Measurements from ENCODE around the gene TPP1. TPM values are rescaled to one million over a fixed set of nuclear protein-coding genes. Genes with fewer than 3 reads are reported as not detected.
A peak's percentile ranks its signal among the peaks of the same experiment; 100 is the strongest.

Gene TPP1
- polyA plus RNA-seq, 3 donors from 2014 or later: 110 to 225 (median 167) TPM

DNA sequence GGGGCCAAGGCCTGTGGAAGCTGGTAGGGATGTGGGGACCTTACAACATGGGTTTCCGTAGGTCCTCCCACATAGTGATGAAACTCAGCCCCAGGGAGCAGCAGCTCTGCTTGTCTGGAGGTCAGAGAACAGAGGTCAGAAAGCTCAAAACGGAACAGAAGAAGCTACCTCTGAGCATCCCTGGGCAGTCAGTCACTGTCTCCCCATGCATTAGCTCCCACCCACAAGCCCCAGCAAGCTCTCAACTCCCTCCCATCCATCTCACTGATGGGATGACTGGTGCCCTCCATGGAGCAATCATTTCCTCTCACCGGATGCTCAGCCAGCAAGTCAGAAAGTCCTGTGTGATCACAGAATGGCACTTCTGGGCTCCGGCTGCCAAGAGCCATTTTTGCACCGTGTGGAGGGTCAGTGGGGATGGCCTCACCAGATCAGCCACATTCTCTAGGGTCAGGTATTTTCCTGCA lies 1.9 kb downstream of the TPP1 start:
- Mint-ChIP-seq H3K4me1 (peaks cover 6 to 10% of the 10 kb centered on the region in 2 donors), H3K36me3 (peaks cover 0 to 10% (median 8%) of the 10 kb centered on the region in 3 donors), H3K9me3 (no peaks in the 10 kb centered on the region), H3K27me3 (ENCODE audit: low read depth in 3 of 3) (peaks cover 0 to 3% (median 0%) of the 10 kb centered on the region in 3 donors), H3K4me3 (peak overlapping the region in 1 of 5 donors; percentile 54), H3K27ac (peak overlapping the region in 1 of 6 donors; percentile 32)
- DNase-seq: no peak

DNA sequence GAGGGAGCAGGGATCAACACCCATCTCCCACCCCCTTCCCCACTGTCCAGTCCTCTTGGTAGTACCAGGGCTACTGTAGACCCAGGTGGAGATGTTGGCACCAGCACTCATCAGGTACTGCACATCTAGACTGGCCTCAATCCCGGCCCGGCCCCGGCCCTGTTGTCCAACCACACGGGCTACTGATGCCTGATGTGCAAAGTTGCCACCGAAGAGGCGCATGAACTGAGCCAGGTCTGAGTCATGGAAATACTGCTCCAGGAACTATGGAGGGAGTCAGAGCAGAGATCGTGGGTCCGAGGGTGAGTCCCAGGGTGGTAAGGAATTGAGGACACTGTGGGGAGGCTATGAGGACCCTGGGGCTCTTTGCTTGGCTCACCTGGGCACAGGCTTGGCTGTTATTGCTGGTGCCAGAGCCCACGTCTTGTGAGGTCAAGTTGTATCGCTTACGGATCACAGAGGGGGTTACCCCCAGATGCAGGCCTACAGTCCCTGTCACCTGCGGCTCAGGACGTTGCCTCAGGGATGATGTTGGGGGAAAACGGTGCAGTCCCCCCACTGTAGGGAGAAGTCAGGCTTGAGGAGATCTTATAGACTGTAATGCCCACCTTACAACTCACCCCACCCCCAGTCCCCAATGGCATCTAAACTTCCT lies 2.5 kb downstream of the TPP1 start:
- Mint-ChIP-seq H3K36me3 (peaks cover 0 to 10% (median 8%) of the 10 kb centered on the region in 3 donors), H3K27me3 (ENCODE audit: low read depth in 3 of 3) (peaks cover 0 to 3% (median 0%) of the 10 kb centered on the region in 3 donors), H3K4me1 (peaks cover 6 to 10% of the 10 kb centered on the region in 2 donors), H3K9me3 (no peaks in the 10 kb centered on the region), H3K27ac (peak overlapping the region in 4 of 6 donors; percentile 37 to 82 (median 60)), H3K4me3 (peak overlapping the region in 2 of 5 donors; percentile 18 to 38)
- DNase-seq: no peak

DNA sequence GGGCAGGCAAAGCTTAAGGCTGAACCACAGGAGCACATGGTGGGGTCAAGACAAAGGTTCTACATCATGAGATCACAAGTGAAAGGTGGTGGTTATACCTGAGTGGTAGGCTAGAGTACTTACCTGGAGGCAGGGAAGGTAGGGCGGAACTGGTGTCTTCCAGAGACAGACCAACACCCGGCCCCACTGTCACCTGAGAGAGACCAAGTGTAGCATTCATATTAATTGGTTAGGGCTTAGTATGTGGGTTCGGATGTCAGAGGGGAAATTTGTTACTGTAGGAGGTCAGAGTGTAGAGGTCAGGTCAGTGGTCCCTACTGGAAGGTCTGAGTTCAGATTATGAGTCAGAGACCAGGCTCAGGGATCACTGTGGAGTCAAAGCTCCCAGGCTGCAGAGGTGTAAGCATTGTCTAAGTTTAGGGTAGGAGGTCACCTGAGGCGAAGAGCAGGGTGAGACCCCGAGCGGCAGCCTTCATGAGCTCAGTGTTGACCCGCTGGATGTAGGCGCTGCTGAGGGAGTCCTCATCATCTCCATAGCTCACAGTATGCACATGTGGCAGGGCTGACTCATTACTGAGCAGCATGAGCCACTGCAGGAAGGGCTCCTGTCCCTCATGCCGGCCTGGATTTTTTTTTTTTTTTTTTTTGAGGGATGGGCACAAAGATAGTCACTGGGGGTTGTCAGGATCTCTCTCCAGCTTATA lies 3.2 kb downstream of the TPP1 start:
- H3K27me3 Mint-ChIP-seq (ENCODE audit: low read depth in 3 of 3): peaks cover 0 to 10% (median 2%) of the 10 kb centered on the region in 3 donors
- H3K36me3 Mint-ChIP-seq: peaks cover 0 to 10% (median 8%) of the 10 kb centered on the region in 3 donors
- H3K27ac Mint-ChIP-seq: peak overlapping the region in 5 of 6 donors; percentile 60 to 82 (median 62)
- peaks cover 13 to 16% of the 10 kb centered on the region in 2 donors for H3K4me1 Mint-ChIP-seq
- no peak for DNase-seq
- H3K9me3 Mint-ChIP-seq: no peaks in the 10 kb centered on the region
- peak overlapping the region in 3 of 5 donors; percentile 41 to 68 (median 48) for H3K4me3 Mint-ChIP-seq

DNA sequence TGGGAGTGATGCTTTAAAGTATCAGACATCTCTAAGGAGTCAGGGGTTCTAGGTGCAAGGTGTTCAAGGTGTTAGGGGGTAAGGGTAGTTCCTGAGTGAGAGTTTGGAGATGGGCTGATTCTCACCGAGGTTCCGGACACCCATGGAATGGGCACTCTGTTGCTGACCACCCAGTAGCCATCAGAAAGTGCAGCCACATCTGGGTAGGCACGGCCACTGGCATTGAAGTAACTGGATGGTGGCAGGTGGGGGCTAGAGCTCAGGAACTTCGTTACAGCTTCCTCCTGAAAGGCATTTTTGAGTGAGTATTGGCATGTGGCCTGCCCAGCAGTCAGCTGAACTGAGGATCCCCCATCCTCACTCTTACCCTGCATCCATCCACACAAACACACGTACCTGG lies 4.2 kb downstream of the TPP1 start:
- peaks cover 1 to 15% (median 10%) of the 10 kb centered on the region in 3 donors for H3K36me3 Mint-ChIP-seq
- peaks cover 21 to 22% of the 10 kb centered on the region in 2 donors for H3K4me1 Mint-ChIP-seq
- peak overlapping the region in 4 of 6 donors; percentile 25 to 88 (median 56) for H3K27ac Mint-ChIP-seq
- H3K27me3 Mint-ChIP-seq (ENCODE audit: low read depth in 3 of 3): peaks cover 0 to 12% (median 3%) of the 10 kb centered on the region in 3 donors
- no peak for DNase-seq
- H3K9me3 Mint-ChIP-seq: no peaks in the 10 kb centered on the region
- no peak overlapping the region for H3K4me3 Mint-ChIP-seq

DNA sequence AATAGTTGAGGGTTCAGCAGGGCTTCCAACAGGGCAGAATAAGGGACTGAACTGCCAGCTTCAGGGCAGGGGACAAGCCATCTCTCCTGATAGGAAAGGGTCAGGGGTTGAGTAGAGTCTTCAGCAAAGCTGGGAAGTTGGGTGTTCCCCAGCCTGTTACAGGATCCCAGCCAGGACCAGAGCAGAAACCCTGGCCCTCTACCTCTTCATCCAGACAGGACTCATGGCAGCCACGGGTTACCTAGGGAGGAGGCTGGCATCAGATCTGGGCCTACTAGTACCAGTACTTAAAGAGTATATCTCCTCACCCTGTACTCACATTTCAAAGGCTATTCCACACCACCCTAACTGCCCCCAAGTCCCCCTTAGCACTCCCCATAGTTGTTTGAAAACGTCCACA lies 4.8 kb downstream of the TPP1 start:
- Mint-ChIP-seq H3K36me3 (peaks cover 7 to 21% (median 16%) of the 10 kb centered on the region in 3 donors), H3K27ac (peak overlapping the region in 1 of 6 donors; percentile 67), H3K4me1 (peaks cover 25 to 28% of the 10 kb centered on the region in 2 donors), H3K4me3 (no peak overlapping the region), H3K9me3 (no peaks in the 10 kb centered on the region), H3K27me3 (ENCODE audit: low read depth in 3 of 3) (peaks cover 0 to 12% (median 5%) of the 10 kb centered on the region in 3 donors)
- DNase-seq: no peak

DNA sequence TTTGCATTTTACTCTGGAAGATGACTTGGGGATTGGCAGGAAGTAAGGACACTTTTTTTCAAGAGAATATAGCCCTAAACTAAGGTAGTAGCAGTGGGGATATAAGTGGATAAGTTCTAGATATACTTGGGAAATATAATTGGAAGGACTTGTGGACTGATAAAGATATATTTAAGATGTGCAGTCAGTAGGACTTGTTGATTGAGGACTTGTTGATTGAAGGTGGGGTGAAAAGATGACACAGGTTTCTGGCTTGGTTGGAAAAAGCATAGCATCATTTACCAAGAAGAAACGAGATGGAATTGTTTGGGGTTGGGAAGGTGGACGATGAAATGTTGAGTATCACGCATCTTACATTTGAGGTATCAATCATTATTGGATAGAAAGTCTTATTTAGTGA lies 5.7 kb downstream of the TPP1 start:
- Mint-ChIP-seq H3K4me1 (peaks cover 28 to 29% of the 10 kb centered on the region in 2 donors), H3K27ac (no peak overlapping the region), H3K36me3 (peaks cover 8 to 23% (median 17%) of the 10 kb centered on the region in 3 donors), H3K9me3 (no peaks in the 10 kb centered on the region), H3K27me3 (ENCODE audit: low read depth in 3 of 3) (peaks cover 0 to 12% (median 5%) of the 10 kb centered on the region in 3 donors), H3K4me3 (no peak overlapping the region)
- no peak for DNase-seq

DNA sequence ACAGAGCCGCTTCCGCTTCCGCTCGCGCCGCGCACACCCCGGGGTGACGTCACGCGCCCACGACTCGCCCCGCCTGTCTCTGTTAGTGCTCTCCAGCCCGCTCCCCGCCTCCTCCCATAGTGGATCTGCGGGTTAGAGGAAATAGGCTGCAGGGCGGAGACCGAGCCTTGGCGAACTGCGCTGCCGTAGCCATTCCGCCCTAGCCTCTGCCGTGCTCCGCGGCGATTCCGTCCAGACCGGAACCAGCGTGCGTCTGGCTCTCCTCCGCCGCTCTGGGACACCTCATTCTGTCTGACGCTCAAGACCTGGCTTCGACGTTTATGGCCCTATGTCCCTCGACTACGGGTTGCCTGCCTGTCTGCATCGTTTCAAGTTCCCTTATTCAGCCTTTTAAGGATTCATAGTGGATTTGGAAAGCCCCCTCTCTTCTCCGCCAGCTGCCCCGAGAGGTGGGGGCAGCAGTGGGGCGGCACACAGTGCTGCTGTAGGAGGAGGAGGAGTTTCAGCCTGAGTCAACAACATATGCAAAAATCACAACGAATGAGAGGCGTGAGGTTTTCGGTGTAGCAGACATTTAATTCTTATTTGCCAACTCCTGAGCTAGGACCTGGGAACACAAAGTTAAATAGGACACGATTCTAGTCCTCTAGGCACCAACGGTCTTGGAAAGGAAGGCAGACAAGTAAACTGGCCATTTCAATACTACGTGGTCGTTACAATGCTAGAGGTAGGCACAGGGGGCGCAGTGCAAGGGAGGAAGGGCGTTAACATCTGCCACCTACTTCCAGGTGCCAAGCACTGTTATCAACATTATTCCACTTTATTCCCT lies 6.8 kb downstream of the TPP1 start, which contains the start of gene TAF10:
TAF10 (minus strand) TSS at position 4 of the 829 bp plus-strand sequence. CDS start 27 bp downstream, outside the sequence.
- Mint-ChIP-seq H3K36me3 (peaks cover 12 to 30% (median 21%) of the 10 kb centered on the region in 3 donors), H3K4me3 (peak within 1 kb of the TSS; percentile 88 to 96 (median 90)), H3K27me3 (ENCODE audit: low read depth in 3 of 3) (peaks cover 0 to 10% (median 5%) of the 10 kb centered on the region in 3 donors), H3K27ac (peak within 1 kb of the TSS in 2 of 6 donors; percentile 96), H3K9me3 (no peaks in the 10 kb centered on the region), H3K4me1 (peaks cover 28 to 29% of the 10 kb centered on the region in 2 donors)
- DNase-seq: peak; percentile 94 to 96 (median 95)

DNA sequence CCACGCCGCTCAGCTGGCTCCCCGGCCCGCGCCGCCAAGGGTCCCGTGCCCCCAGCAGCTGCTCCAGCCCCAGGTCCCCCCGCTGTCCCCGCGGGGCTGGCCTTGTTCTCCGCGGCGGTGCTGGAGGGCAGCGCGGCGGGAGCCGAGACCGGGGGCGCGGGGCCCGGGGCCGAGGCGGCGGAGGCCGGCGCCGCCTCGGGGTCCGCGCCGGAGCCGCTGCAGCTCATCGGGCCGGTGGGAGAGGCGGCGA lies 7.3 kb downstream of the TPP1 start:
- Mint-ChIP-seq H3K27me3 (ENCODE audit: low read depth in 3 of 3) (peaks cover 0 to 10% (median 5%) of the 10 kb centered on the region in 3 donors), H3K9me3 (no peaks in the 10 kb centered on the region), H3K36me3 (peaks cover 12 to 31% (median 23%) of the 10 kb centered on the region in 3 donors), H3K4me1 (peaks cover 28 to 29% of the 10 kb centered on the region in 2 donors), H3K27ac (peak overlapping the region in 2 of 6 donors; percentile 96), H3K4me3 (peak overlapping the region; percentile 88 to 96 (median 90))
- DNase-seq: no peak

DNA sequence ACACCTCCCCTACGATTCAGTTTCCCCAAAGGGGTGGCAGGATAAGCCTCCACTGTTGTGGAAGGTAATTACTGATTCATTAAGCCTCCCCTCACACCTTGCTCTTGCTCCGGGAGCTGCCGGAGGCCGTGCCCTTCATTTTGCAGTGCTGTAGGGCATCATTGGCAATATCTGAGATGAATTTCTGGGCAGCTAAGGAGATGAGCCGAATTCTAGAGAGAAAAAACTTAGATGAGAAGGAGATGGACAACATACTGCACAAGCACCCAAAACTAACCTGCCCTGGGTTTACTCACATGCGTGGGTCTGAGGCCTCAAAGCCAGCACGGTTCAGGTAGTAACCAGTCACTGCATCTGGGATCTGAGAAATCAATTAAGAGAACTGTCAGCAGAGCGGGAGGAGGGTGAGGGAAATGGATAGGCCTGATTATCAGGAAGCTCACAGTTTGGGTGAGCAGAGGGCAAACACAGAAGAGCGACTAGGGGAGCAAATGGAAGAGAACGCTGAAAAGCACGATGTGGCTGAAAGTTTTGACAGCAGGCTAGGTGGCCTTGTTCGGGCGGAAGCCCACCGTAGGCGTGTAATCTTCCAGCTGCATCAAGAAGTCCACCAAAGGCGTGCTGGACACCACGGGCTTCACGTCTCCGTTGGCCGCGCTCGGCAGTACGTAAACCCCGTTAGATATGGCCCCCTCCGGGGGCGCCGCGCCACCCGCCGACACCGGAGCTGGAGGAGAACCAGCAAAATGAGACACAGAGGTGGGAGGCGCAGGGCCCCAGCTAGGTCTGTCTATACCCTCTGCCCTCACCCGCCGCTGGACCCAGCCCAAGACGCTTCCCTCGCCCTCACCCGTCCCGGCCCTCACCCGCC lies 7.9 kb downstream of the TPP1 start:
- Mint-ChIP-seq H3K27ac (peak overlapping the region in 2 of 6 donors; percentile 96), H3K27me3 (ENCODE audit: low read depth in 3 of 3) (peaks cover 0 to 10% (median 5%) of the 10 kb centered on the region in 3 donors), H3K9me3 (no peaks in the 10 kb centered on the region), H3K36me3 (peaks cover 12 to 31% (median 23%) of the 10 kb centered on the region in 3 donors), H3K4me3 (peak overlapping the region; percentile 88 to 96 (median 90)), H3K4me1 (peaks cover 25 to 28% of the 10 kb centered on the region in 2 donors)
- DNase-seq: peak in 1 of 3 donors; percentile 15

DNA sequence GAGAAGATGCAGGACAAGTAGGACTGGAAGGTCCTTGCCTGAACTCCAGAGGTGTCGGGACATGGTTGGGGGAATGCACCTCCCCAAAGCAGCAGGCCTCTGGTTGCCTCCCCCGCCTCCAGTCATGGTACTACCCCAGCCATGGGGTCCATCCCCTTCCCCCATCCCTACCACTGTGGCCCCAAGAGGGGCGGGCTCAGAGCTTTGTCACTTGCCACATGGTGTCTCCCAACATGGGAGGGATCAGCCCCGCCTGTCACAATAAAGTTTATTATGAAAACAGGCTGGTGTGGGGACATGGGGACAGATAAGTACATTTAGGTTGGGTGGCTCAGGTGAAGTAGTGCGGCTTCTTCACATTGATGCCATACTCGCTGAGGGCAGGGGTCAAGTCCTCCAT lies 8.6 kb downstream of the TPP1 start:
- Mint-ChIP-seq H3K4me1 (peaks cover 20 to 22% of the 10 kb centered on the region in 2 donors), H3K36me3 (peaks cover 12 to 25% (median 17%) of the 10 kb centered on the region in 3 donors), H3K4me3 (peak overlapping the region; percentile 88 to 96 (median 90)), H3K9me3 (no peaks in the 10 kb centered on the region), H3K27me3 (ENCODE audit: low read depth in 3 of 3) (peaks cover 0 to 10% (median 5%) of the 10 kb centered on the region in 3 donors), H3K27ac (peak overlapping the region in 2 of 6 donors; percentile 96)
- no peak for DNase-seq

DNA sequence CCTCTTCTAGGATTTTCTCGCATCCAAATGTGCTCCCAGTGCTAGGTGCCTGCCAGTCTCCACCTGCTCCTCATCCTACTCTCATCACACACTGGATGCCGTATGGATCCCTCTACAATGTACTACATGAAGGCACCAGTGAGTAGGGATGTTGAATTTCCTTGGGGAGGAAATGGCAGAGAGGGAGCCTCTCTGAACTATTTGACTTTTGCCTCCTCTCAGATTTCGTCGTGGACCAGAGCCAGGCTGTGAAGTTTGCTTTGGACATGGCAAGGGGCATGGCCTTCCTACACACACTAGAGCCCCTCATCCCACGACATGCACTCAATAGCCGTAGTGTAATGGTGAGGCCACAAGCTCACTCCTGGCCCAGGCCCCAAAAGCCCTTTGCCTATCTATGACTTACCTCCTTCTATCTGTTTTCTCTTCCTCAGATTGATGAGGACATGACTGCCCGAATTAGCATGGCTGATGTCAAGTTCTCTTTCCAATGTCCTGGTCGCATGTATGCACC lies 9.7 kb downstream of the TPP1 start:
- DNase-seq: no peak
- Mint-ChIP-seq H3K4me1 (peaks cover 19 to 22% of the 10 kb centered on the region in 2 donors), H3K27me3 (ENCODE audit: low read depth in 3 of 3) (peaks cover 0 to 10% (median 5%) of the 10 kb centered on the region in 3 donors), H3K36me3 (peaks cover 12 to 21% (median 15%) of the 10 kb centered on the region in 3 donors), H3K27ac (peak overlapping the region in 2 of 6 donors; percentile 86 to 96), H3K9me3 (no peaks in the 10 kb centered on the region), H3K4me3 (peak overlapping the region in 4 of 5 donors; percentile 51 to 94 (median 59))
